ENCODE results near the gene GUCY1A1.
"Not testable (repeated sequence)": the region's sequence is repeated elsewhere in the genome, so short reads cannot be mapped to it uniquely, and the experiment has no call there.

GUCY1A1 gene, protein sequence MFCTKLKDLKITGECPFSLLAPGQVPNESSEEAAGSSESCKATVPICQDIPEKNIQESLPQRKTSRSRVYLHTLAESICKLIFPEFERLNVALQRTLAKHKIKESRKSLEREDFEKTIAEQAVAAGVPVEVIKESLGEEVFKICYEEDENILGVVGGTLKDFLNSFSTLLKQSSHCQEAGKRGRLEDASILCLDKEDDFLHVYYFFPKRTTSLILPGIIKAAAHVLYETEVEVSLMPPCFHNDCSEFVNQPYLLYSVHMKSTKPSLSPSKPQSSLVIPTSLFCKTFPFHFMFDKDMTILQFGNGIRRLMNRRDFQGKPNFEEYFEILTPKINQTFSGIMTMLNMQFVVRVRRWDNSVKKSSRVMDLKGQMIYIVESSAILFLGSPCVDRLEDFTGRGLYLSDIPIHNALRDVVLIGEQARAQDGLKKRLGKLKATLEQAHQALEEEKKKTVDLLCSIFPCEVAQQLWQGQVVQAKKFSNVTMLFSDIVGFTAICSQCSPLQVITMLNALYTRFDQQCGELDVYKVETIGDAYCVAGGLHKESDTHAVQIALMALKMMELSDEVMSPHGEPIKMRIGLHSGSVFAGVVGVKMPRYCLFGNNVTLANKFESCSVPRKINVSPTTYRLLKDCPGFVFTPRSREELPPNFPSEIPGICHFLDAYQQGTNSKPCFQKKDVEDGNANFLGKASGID

DNA sequence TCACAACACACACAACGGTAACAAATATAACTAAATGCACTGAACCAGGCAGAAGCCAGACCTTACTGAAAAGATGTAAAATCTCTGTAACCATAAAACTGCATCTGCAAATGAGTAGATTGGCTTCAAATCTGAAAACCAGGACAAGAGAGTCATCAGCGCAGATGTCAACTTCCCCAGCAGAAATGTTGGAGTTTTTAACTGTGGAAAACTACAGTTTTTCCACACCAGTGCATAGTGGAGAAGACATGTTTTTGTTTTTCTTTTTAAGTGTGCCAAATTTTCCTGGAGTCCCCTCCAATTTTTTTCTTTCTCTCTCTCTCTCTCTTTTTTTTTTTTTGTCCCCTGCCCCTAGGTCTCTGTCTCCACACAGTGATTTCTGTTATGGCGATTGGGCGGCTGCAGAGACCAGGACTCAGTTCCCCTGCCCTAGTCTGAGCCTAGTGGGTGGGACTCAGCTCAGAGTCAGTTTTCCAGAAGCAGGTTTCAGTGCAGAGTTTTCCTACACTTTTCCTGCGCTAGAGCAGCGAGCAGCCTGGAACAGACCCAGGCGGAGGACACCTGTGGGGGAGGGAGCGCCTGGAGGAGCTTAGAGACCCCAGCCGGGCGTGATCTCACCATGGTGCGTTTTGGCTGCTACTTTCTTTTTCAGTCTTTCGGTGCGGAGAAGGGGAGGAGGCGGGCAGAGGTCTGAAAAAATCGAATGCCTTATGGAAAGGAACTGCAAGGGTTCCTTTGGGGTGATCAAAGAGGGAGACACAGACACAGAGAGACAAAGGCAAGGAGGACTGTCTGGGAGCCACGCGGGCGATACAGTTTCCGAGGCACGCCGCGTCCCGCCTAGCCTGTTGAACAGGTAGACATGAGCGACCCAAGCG is at the start of gene GUCY1A1:
TSS of gene GUCY1A1 (plus strand) at position 505 of the 878 bp plus-strand sequence. CDS start 30,020 bp downstream, outside the sequence.
- DNase-seq (ENCODE audit: low read depth): no peak

DNA sequence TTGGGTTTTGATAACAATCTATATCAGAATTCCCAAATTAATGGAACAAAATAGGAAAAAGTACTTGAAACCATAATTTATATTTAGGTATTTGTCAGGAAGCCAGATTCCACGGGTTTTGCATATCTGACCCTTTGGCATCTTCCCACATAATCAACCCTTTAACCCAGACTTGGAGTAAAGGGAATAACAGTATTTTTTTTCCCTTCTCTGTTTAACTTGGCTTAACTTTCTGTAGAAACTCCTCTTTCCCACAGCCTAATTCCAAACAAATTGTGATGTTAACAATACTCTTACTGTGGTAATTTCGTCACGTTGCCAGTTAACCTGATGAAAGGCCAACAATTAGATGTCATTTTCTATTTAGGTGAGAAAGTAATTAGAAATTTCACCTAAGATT is 49.4 kb upstream of the GUCY1A1 start:
- DNase-seq (ENCODE audit: low read depth): no peak

DNA sequence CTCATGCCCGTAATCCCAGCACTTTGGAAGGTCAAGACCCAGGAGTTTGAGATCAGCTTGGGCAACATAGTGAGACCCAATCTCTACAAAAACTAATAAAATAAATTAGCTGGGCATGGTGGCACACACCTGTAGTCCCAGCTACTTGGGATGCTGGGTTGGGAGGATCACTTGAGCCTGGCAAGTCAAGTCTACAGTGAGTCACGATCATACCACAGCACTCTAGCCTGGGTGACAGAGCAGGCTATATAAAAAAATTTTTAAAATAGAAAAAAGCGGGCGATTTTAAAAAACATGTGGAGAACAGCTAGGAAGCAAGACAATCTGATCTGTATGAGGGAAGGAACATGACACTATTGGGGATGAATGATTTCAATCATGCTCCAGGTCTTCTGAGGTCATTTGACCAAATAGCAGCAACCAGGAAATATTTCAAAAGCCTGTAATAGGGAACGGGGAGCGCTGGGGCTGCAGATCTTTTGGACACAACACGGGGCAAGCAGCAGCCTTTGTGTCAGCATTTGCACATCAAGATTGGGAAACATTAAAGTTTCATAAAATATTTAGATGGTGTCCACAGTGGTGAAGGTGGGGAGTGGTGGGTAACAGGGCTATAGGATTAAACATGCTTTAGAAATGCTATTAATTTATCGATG is 48.3 kb upstream of the GUCY1A1 start:
- no peak for DNase-seq (ENCODE audit: low read depth)

DNA sequence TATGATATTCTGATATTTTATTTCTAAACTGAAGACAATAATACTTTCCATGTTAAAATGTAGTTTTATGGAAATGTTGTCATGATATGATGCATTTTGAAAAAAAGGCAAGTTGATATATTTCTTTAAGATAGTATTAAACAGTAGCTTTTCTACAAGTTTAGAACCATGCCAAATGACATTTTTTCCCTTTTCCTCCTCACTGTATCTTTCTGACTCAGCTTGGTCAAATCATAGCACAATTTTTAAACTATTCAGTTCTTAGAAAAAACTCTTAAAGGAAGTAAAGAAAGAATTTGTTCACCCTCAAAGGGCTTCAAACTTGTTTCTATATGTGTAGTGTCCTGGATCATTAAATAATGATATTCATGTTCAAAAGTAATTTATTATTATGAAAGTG is 46.0 kb upstream of the GUCY1A1 start:
- no peak for DNase-seq (ENCODE audit: low read depth)

DNA sequence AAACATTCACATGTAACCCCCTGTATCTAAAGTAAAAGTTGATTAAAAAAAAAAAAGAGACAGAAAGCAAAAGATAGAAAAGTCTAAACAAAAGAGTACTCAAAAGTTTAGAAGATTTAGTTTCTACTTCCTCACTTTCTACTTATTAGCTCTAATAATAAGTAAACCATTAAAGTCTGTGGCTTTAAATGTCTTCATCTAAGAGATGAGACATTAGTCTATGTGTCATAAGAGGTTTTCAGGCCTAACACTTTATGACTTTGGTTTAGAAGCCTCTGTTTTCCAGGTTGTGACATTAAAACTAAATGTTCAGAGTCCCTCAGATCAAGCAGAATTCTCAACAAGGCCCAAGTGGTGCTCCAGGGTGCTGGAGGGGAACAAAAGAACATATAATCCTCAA is 42.2 kb upstream of the GUCY1A1 start:
- no peak for DNase-seq (ENCODE audit: low read depth)

DNA sequence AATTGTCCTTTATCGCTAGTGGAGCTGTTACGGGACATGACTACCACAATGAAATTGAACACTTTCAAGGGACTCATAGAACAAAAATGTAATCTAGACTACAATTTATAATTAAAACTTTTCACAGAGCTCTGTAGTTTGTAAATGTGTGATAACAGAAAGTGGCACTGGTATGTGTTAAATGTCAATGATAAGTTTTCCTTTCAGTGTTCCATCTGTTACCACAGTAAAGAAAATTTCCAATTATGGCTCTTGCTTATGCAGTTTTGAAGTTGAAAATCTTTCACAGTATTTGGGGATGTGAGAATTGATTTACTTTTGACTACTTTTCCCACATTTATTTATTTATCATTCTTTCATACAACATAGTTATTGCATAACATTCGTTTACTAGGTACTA is 40.1 kb upstream of the GUCY1A1 start:
- DNase-seq (ENCODE audit: low read depth): no peak

DNA sequence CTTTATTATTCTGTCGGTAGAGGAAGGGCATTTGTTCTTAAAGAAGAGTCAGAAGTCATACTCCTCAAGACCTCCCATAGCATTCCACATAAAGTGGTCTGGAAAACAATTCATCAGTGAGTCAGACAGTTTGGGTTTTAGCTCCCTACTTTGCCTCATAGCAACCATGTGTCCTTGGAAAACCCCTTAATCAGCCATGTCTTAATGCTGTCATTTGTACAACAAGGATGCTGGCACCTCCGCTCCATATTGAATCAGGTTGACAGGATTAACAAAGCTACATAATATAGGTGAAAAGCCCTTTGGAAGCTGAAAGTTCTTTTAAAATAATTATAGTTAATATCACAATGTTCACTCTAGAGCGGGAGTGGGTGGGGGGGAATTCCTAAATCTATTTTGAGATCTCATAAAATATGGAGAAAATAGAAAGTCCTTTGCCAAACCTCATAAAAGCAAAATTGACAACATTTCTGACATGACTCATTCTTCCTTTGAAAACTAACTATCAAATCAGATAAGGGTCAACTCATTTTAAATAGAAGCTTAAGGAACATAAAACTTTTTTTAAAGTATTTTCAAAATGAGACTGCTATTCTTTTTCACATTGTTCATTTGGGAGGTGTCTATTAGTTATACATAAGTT is 37.3 kb upstream of the GUCY1A1 start:
- no peak for DNase-seq (ENCODE audit: low read depth)

DNA sequence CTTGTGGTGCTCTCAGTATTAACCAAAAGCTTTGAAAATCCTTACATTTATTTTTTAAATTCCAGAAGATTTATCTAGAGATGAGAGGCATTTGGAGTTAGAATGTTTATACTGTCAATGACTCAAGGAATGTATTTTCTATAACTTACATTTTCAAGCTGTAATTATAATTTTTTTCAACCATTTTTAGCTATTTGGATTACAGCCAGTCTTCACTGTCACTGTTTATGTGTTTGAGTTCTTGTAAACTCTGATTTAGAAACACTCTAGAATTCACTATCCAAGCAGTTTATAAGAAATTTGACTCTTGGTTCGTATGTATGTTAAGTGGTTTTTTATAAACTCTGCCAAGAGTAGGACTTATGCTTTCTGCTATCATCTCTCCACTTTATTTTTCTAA is 36.7 kb upstream of the GUCY1A1 start:
- no peak for DNase-seq (ENCODE audit: low read depth)

DNA sequence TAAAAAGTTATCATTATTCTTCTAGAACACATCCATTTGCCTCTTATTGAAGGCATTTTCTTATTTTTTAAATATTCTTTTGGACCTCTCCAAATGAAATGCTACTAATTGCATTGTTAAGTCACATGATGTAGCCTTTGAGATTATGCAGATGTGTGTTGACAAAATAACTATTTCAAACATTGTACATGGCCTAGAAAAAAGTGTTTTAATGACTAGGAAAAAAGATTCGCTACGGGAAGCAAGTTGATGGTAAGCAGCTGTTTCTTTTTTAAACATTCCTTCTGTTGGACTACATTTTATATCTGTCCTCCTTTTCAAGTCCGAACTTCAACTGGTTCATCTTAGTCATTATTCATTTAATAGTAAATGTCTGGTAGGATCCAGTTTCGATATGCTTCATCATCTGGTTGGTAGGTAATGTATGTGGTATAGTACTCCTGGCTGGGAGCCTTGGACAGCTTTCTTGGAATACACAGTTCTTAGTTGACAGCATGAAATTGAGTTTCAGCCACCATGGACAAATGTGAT is 34.3 kb upstream of the GUCY1A1 start:
- no peak for DNase-seq (ENCODE audit: low read depth)

DNA sequence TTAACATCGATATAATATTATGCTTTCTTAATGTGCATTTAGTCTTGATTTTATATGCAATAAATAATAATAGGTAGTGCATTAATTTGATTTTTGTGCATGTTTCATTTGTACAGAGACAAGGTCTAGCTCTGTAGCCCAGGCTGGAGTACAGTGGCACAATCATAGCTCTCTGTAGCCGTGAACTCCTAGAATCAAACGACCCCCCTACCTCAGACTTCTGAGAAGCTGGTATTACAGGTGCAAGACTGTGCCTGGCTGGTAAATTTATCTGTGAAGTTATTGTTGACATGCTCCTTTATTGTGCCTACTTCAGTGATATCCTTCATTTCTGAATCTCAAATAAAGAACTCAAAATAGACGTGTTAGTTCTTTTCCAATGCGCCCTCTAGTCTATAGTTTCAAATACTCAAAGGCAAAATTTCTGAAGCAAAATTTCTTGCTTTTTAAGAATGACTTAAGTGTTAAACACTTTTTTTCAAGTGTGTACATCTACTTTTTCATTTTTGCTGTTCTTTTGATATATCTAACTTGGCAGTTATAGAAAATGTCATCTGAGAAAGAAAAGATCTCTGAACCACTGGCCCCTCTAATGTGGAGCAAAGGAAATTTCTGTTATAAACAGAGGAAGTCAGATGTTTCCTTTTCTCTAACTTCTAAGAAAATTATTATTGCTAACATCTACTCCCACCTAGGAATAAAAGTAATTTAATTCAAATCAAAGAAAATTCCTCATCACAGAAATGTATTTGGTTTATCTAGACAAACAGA is 28.3 kb upstream of the GUCY1A1 start:
- DNase-seq (ENCODE audit: low read depth): no peak

DNA sequence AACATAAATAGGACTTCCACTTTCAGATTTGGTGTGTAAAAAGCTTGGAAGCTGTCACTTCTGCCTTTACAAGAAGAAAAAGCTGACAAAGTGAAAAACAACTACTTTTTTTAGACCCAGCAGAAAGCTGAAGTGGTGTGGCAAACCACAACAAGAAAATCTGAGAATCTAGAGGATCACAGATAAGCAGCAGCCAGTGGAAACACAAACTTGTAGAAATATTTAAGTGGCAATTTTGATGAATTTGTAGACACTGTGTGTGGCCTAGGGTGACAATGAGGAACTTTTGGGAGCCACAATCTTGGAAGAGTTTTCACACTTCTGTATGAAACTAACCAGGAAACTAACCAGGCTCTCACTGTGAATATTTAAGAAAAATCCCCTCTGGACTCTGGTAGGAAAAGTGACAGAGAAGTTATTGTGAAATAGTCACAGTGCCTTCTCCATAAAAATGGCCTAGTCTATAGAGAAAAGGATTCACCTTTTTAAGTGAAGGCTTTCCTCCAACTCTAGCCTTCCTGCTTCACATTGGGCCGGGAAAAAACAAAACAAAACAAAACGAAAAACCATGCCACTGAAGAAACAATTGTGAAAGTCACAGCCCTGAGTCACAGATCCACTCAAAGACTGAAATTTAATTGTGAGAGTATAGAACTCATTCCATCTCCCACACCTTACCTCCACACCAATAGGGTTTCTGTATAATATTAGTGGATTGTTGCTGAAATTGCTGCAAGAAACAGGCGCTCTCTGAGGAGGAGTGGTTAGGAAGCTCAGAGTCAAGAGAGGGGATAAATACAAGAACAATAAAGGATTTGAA is 26.7 kb upstream of the GUCY1A1 start:
- DNase-seq (ENCODE audit: low read depth): no peak

DNA sequence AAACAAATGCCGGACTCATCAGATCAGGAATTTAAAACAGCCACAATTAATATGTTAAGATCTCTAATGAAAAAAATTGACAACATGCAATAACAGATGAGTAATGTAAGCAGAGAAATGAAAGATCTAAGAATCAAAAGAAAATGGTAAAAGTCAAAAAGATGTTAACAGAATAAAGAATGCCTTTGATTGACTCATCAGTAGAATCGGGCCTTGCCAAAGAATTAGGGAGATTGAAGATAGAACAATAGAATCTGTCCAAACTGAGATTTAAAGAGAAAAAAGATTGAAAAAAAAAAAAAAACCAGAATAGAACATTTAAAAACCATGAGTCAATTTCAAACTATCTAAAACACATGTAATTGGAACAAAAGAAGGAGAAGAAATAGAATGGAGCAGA is 25.9 kb upstream of the GUCY1A1 start:
- no peak for DNase-seq (ENCODE audit: low read depth)

DNA sequence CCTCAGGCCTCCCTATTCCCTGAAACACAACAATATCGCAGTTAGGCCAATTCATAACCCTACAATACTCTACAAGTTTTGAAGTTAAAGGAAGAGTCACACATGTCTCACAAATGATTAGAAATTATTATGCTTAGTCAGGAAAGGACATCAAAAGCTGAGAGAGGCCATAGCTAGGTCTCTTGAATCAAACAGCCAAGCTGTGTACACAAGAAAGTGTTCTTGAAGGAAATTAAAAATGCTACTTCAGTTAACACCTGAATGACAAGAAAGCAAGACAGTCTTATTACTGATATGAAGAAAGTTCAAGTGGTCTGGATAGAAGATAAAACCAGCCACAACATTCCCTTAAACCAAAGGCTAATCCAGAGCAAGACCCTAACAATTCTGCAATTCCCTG is 23.6 kb upstream of the GUCY1A1 start:
- no peak for DNase-seq (ENCODE audit: low read depth)

DNA sequence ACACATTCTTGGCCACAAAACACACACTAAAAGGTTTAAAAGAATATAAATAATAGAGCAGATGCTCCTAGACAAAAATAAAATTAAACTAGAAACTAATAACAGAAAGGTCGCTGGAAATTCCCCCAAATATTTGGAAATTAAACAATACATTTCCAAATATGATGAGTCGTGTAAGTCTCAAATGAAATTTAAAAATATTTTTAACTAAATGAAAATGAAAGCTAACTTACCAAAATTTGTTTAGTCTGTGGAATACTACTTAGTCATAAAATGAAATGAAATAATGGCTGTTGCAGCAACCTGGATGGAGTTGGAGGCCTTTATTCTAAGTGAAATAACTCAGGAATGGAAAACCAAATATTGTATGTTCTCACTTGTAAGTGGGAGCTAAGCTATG is 20.6 kb upstream of the GUCY1A1 start:
- no peak for DNase-seq (ENCODE audit: low read depth)

DNA sequence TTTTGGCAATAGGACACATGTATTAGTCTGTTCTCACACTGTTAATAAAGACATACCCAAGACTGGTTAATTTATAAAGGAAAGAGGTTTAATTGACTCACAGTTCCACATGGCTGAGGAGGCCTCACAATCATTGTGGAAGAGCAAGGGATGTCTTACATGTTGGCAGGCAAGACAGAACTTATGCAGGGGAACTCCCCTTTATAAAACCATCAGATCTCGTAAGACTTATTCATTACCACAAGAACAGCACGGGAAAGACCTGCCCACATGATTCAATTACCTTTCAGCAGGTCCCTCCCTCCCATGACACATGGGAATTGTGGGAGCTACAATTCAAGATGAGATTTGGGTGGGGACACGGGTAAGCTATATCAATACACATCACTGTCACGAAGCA is 15.9 kb upstream of the GUCY1A1 start:
- not testable (repeated sequence) for DNase-seq (ENCODE audit: low read depth)

DNA sequence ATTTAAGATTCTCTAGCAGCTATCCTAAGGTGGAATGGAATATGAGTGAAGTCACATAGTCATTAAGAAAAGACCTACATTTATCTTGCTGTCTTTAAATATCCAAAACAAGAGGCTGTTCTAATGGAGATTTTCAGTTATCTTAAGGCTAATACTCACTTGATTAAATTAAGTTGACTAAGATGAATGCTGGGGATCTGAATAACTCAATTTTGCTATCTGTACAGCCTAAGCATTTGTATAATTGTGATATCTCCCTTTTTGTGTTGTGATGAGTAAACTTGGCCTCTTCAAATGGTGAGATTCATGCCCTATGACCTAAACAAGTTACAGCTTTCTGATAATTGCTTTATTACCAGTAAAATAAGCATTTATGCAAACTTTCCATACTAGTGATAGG is 13.6 kb upstream of the GUCY1A1 start:
- DNase-seq (ENCODE audit: low read depth): no peak

DNA sequence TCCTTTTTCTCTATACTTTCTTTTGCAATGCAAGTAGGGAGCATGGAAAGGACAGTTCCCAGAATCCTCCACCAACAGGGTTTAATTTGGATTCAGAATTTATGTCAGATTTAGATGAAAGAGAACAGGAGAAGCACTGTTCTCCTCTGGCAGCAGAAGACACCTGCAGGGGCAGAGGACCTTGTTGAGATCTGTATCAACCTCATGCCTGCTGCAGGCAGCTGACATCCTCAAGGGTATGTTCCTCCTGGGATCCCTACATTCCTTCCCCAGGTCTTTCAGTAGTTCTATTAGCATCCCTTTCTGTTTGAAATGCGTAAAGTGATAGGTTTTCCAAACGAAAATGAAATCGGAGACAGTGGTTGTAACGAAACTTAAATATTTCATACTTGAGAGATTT is 10.6 kb upstream of the GUCY1A1 start:
- no peak for DNase-seq (ENCODE audit: low read depth)

DNA sequence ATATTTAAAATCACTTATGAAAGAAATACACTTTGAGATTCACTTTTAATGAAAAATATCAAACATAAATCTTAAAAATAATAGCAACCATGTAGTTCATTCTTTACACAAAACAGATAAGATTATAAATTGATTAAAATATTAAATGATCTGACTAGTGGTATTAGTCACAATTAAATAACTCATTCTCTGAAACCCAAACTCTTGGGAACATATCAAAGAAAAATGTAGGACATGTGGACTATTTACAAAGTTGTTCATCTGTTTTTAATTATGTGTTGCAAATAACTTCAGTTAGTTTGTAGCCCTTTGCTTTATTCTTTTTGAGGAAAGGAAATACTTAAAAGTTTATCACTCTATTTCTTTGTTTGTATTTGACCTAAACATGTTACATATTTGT is 9.5 kb upstream of the GUCY1A1 start:
- DNase-seq (ENCODE audit: low read depth): no peak

DNA sequence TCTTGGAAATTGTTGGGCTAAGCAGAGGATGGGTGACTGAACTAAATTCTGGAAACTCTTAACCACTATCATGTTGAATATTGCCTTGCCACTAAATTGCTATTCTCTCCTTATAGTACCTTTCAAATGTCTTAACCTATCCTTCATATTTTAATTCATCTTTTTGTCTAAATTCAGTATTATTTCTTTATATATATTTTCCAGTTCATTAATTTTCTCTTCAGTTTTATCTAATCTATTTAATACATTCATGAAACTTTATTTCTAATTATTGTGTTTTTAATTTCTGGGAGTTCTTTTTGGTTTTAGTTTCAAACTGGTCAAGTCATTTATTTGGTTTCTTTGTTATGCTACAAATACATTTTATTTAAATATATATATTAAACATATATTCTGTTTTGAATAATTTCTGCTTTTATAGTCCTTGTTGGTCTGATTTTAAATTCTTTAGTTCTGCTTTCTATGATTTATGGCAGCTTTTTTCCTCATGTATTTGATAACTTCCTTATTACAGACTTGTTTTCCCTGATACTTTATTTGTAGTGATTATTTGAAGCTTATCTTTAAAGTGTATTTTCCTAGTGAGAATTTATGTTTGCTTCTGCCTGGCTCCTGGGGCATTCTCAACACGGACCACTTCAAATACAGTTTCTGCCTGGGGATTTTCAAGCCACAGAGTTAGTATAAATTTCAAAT is 8.5 kb upstream of the GUCY1A1 start:
- DNase-seq (ENCODE audit: low read depth): no peak

All from HS-5 (cell line).